Thymus (tissue), 11 donors: Measurements from ENCODE around the gene NR6A1. TPM values are rescaled to one million over a fixed set of nuclear protein-coding genes. Genes with fewer than 3 reads are reported as not detected.

Source experiments
- DNase-seq, 9 donors: peaks; one replicate each; pipeline ENCODE4 v3.0.0-alpha.2; 2013; ENCODE audit warnings: low spot score in 9 of 9, low read depth in 6 of 9, missing footprints in 1 of 9
- H3K27ac ChIP-seq, 2 donors: one replicate each; pipeline ENCODE4 v1.5.1; 2013; ENCODE audit warnings: control low read depth in 1 of 2, low read depth in 1 of 2, low read length in 1 of 2, mild to moderate bottlenecking in 1 of 2, moderate library complexity in 1 of 2
- H3K27me3 ChIP-seq, 2 donors: one replicate each; pipeline ENCODE4 v1.5.1; 2013; ENCODE audit warnings: low read length in 1 of 2; ENCODE audit not compliant: control insufficient read depth in 2 of 2, insufficient read depth in 1 of 2
- H3K36me3 ChIP-seq, 2 donors: one replicate each; pipeline ENCODE4 v1.5.1; 2013; ENCODE audit warnings: low read length in 1 of 2, mild to moderate bottlenecking in 1 of 2, moderate library complexity in 1 of 2; ENCODE audit not compliant: control insufficient read depth in 2 of 2, insufficient read depth in 2 of 2
- H3K4me1 ChIP-seq, 2 donors: one replicate each; pipeline ENCODE4 v1.5.1; 2013; ENCODE audit warnings: low read length in 2 of 2; ENCODE audit not compliant: control insufficient read depth in 2 of 2, insufficient read depth in 2 of 2
- H3K4me3 ChIP-seq, 2 donors: one replicate each; pipeline ENCODE4 v1.5.1; 2013; ENCODE audit warnings: low read length in 2 of 2, control low read depth in 1 of 2, mild to moderate bottlenecking in 1 of 2
- H3K9me3 ChIP-seq, 2 donors: one replicate each; pipeline ENCODE4 v1.5.1; 2013; ENCODE audit warnings: low read length in 1 of 2, mild to moderate bottlenecking in 1 of 2; ENCODE audit not compliant: control insufficient read depth in 2 of 2, insufficient read depth in 1 of 2
- WGBS: extraction: QIAGEN DNeasy Blood & Tissue Kit; methylation state at CpG from one replicate; pipeline ENCODE4 v1.1.7; 2013; 5-methylcytosine and 5-hydroxymethylcytosine counted together
- polyA plus RNA-seq: library from polyadenylated mRNA; stranded (reverse); fragments of 200-250 nt; gene quantifications from one replicate; pipeline ENCODE4 v1.2.3, GENCODE V29; 2013
- total RNA-seq: library from RNA; stranded (reverse); fragments of 120-200 nt; gene quantifications from one replicate; pipeline ENCODE4 v1.2.4, GENCODE V29; 2013
- donor health status: healthy.

NR6A1 gene
- total and polyA plus RNA-seq, 2 donors: 0.47 to 0.52 TPM

DNA sequence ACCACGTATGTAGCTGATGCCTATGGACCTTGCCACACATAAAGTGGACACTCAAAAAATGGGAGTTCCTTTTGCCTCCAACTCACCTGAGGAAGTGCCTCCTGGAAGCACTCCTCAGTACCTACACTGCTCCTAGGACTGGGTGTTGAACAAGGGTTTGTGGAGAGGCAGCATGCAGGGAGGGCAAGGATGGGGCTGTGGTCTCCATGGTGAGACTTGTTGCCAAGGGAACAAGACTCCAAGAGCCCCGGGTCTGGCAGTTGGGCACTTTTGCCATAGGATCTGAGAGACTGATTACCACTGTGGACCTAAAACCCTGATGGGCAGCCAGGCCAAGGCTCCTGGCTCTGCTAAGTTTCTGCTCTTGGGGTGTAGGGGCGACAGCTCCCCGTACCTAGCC lies 257.0 kb downstream of the NR6A1 start:
- Histone ChIP-seq H3K4me1 (peaks cover 0 to 10% of the 10 kb centered on the region in 2 donors), H3K27ac (no peak overlapping the region), H3K27me3 (no peaks in the 10 kb centered on the region), H3K9me3 (no peaks in the 10 kb centered on the region), H3K4me3 (no peak overlapping the region), H3K36me3 (no peaks in the 10 kb centered on the region)
- no peak for DNase-seq
- WGBS: 90% methylated on average over 4 of the region's 4 CpGs

DNA sequence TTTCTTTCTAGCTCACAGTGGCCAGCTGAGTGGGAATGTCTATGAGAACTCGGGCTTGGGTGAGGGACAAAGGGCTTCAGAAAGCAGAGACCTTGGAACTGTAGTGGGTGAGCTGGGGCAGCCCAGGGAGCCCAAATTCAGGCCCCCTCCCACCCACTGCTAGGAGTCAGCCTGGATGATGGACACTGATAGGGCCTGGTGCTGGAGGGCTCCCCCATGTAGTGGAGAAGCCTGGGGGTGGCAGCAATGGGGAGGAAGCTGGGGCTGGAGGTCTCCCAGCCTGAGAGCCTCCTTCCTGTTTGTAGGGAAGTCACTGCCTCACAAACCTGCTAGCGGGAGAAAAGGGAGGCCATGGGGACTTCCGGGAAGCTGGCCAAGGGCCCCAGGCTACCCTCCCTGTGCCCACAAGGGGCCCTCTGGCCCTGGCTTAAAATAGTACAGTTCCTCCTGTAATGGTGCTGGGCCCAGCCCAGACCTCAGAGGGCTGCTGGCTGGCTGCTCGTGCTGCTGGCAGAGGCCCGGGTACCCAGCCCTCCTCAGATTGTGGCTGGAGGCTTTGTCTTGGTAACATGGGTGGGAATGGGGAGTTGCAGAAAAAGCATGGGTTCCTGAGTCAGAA lies 257.6 kb downstream of the NR6A1 start:
- H3K27ac ChIP-seq: no peak overlapping the region
- H3K4me3 ChIP-seq: no peak overlapping the region
- H3K4me1 ChIP-seq: peaks cover 0 to 10% of the 10 kb centered on the region in 2 donors
- WGBS: 73% methylated on average over 5 of the region's 5 CpGs
- H3K27me3 ChIP-seq: no peaks in the 10 kb centered on the region
- no peaks in the 10 kb centered on the region for H3K36me3 ChIP-seq
- DNase-seq: no peak
- H3K9me3 ChIP-seq: no peaks in the 10 kb centered on the region

DNA sequence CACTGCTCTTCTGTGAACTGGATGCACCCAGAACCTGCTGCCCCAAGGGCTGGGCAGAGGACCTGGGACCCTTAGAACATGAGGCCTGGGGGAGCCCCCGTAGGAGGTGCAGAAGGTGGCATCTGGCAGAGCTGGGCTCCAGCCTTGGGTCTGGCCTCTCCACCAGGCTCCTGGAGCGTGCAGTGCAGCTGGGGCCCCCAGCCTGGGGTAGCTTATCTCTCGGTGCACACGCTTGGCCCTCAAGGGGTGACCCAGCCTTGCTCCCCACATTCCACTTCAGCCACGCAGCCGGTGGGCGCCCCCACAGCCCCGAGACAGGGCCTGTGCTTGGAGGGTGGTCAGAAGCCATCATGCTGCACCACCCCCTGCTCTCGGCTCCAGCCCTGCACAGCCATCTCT lies 258.3 kb downstream of the NR6A1 start:
- H3K4me3 ChIP-seq: no peak overlapping the region
- no peak for DNase-seq
- 92% methylated on average over 9 of the region's 9 CpGs for WGBS
- no peaks in the 10 kb centered on the region for H3K36me3 ChIP-seq
- no peak overlapping the region for H3K27ac ChIP-seq
- H3K9me3 ChIP-seq: no peaks in the 10 kb centered on the region
- peaks cover 0 to 10% of the 10 kb centered on the region in 2 donors for H3K4me1 ChIP-seq
- peaks cover 0 to 3% of the 10 kb centered on the region in 2 donors for H3K27me3 ChIP-seq

DNA sequence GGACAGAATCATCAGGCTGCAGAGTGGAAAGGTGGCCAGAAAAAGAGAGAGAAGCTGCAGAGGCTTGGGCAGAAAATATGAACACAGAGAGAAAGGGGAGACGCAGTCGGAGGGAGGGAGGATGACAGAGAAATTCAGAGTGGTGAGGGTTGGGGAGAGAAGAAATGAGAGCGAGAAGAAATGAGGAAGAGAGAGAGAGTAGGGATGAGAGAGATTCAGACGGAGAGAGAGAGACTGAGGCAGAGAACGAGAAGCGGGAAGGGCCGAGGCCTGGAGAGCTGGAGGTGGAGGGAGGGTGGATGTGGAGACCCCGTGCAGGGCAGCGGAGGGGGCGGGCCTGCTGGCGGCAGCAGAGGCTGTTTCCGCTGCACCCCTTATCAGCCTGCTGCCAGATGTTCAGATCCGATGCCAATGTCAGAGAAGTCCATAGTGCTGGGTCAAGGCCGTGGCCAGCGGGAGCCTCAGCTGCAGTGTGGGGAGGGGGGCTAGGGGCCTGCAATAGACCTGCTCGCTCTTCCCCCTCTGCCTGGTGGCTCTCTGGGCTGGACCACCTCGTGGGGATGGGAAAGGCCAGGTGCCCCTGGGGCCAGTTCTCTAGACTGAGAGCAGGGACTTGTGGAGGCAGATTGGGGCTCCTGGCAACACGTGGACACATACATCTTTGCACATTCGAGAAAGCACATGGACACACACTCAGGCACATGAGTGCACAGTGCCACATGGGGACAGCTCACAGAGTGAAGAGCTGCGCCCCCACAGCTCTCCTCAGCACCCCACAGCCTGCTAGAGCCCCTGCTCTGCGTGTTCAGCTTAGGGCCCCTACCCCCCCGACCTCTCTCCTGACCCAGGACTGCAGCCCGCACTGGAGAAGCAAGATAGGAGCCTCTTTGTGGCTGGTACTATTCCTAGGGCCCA lies 259.0 kb downstream of the NR6A1 start:
- WGBS: 56% methylated on average over 23 of the region's 23 CpGs
- Histone ChIP-seq H3K27ac (no peak overlapping the region), H3K27me3 (peaks cover 0 to 9% of the 10 kb centered on the region in 2 donors), H3K4me3 (no peak overlapping the region), H3K36me3 (no peaks in the 10 kb centered on the region), H3K9me3 (no peaks in the 10 kb centered on the region), H3K4me1 (peaks cover 0 to 10% of the 10 kb centered on the region in 2 donors)
- no peak for DNase-seq

DNA sequence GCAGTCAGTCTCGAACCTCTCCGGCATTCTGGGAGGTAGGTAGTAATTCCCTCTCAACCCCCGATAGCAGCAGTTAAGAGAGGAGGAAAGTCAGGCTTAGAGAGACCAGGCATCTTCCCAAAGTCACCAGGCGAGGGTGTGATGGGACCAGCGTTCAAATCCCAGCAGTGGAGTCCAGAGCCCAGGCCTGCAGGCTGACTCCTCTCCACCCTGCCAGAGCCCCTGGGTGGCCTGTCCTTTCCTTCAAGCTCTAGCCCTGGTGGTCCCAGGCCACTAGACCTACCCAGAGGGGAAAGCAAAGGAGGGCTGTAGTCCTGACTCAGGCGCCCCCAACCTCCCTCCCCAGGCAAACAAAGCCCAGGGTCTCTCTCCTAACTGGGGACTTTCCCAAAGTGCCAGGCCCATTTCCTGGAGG lies 259.7 kb downstream of the NR6A1 start:
- H3K27me3 ChIP-seq: peaks cover 2 to 16% of the 10 kb centered on the region in 2 donors
- H3K27ac ChIP-seq: no peak overlapping the region
- no peaks in the 10 kb centered on the region for H3K36me3 ChIP-seq
- WGBS: 92% methylated on average over 6 of the region's 6 CpGs
- no peaks in the 10 kb centered on the region for H3K9me3 ChIP-seq
- peaks cover 0 to 10% of the 10 kb centered on the region in 2 donors for H3K4me1 ChIP-seq
- no peak for DNase-seq
- H3K4me3 ChIP-seq: no peak overlapping the region

DNA sequence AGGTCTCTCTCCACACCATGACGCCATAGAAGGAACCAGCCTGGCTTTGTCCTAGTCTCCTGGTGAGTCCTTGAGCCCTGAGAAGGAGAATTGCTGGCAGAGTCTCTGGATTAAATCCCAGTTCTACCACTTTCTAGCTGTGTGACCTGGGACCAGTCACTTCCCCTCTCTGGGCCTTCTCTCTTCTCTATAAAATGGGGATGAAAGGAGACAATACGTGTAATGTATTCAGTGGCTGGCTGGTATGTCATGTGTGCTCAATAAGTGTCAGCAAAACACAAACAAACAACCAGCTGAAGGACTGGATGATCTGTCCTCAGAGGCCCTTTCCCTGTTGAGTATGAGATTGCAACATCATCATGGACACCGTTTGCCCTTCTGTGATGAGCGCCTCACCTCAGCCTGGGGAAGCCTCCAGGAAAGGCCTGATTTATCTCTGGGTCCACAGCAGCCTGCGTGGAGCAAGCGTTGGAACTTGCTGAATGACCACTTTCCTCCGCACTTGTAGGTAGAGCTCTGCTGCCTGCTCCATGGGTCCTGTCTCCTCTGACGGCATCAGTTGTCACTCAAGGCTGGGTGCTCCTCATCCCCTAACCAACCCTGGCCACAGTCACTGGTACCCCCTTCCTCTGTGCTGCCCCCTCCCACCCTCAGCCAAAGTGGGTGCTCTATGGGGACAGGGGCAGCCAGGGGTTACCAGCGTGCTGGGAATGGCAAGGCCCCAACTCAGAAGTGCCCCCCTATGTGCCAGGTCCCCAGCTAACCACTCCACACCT lies 260.3 kb downstream of the NR6A1 start:
- no peak overlapping the region for H3K27ac ChIP-seq
- peaks cover 0 to 10% of the 10 kb centered on the region in 2 donors for H3K4me1 ChIP-seq
- no peaks in the 10 kb centered on the region for H3K9me3 ChIP-seq
- H3K27me3 ChIP-seq: peaks cover 8 to 22% of the 10 kb centered on the region in 2 donors
- DNase-seq: no peak
- no peak overlapping the region for H3K4me3 ChIP-seq
- H3K36me3 ChIP-seq: no peaks in the 10 kb centered on the region
- WGBS: 91% methylated on average over 9 of the region's 9 CpGs

DNA sequence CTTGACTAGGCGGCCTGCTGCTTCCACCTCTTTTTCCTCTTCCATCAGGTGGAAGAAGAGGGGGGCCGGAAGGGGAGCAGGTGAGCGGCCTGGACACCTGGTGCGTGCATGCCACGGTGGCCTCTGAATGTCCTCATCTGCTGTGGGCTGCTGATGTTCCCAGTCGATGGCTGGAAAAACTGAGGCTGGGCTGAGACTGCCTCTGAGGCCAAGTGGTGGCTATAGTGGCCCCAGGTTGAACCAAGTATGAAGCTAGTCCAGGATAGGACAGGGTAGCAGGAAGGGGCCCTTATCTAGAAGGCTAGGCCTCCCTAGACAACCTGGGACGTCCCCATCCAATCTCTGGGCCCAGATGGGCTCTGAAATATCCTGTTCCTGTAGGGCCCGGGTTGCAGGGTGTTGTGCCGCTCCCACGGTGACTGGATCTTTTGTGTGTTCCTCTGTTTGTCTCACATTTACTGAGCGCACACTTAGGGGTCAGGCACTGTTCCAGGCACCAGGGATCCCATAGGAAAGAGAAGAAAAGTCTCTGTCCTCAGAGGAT lies 263.2 kb downstream of the NR6A1 start:
- Histone ChIP-seq H3K36me3 (no peaks in the 10 kb centered on the region), H3K27ac (no peak overlapping the region), H3K9me3 (peaks cover 0 to 4% of the 10 kb centered on the region in 2 donors), H3K4me1 (peaks cover 3 to 23% of the 10 kb centered on the region in 2 donors), H3K27me3 (peaks cover 37 to 48% of the 10 kb centered on the region in 2 donors), H3K4me3 (no peak overlapping the region)
- DNase-seq: no peak
- 89% methylated on average over 11 of the region's 11 CpGs for WGBS

DNA sequence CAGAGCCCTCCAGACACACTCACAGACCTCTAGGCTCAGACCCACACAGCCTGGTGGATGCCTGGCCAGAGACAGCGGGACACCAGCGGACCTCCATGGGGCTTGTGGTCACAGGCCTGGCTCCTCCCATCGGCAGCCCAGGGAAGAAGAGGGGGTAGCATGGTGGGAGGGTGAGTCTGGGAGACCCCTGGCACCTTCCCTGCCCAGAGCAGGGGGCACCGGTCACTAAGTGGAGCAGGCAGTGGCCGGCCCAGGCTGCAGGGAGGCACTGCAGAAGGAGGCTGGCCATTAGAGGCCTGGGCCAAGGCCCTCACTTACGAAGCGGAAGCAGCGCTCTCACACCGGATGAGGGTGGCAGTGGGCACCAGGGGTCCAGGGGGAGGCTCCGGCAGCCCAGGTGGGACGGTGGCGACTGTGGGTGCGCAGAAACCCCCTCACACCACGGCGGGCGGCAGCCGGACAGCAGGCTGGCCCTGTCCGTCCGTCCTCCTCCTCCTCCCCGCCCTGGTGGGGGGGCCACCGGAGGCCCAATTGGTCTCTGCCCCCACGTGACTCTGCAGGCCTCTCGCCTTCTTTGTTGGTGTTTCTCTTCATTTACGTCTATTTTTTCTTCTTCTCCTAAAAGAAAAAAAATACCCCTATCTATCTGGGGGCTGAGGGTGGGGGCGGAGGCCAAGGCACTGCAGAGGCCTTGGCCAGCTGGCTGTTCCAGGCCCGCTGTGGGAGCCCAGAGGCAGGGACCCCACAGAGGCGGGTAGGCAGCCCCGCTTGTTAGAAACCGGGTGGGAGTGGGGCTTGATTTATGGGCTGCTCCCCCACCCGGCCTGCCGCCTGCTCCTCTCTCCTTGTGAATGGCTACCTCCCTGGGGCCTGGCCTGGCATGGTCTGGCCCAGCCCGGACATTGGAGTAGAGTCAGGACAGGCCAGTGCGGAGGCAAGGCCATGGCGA lies 263.9 kb downstream of the NR6A1 start, which contains the start of gene NR5A1:
Gene NR5A1, minus strand, starts transcription at position 469 of the 949 bp plus-strand sequence. CDS start 4,004 bp downstream, outside the sequence.
- Histone ChIP-seq H3K4me3 (no peak within 1 kb of the TSS), H3K27ac (no peak within 1 kb of the TSS), H3K36me3 (no peaks in the 10 kb centered on the region), H3K9me3 (peaks cover 0 to 4% of the 10 kb centered on the region in 2 donors), H3K27me3 (peaks cover 44 to 56% of the 10 kb centered on the region in 2 donors), H3K4me1 (peaks cover 3 to 21% of the 10 kb centered on the region in 2 donors)
- no peak for DNase-seq
- WGBS: 98% methylated on average over 34 of the region's 34 CpGs
